Measurements from ENCODE around the gene CT47C1. TPM values are rescaled to one million over a fixed set of nuclear protein-coding genes. Genes with fewer than 3 reads are reported as not detected.

The CT47C1 gene
- polyA plus RNA-seq, 3 donors, result not detected

Other genes starting within 250 kb of the CT47C1 start
- under 1 TPM in 2 of 3 donors, not detected in 1; 0.09 to 0.12 TPM for gene ZCCHC12, start 249.2 kb upstream of the CT47C1 start, polyA plus RNA-seq
- 1 to 10 TPM; 2.3 to 6.8 (median 3.0) TPM for gene LONRF3, start 98.4 kb upstream of the CT47C1 start, polyA plus RNA-seq
- gene KIAA1210, start 54.8 kb downstream of the CT47C1 start, polyA plus RNA-seq, result not detected
- 100 to 1,000 TPM in 1 of 3 donors, 10 to 100 TPM in 2; 37.2 to 150 (median 97.1) TPM for gene PGRMC1, start 163.3 kb downstream of the CT47C1 start, polyA plus RNA-seq